ENCODE measurements around the gene ATP2C2.

GRCh38 chr16:84482001-84482891 lies 113.9 kb downstream of the ATP2C2 start:
- TF ChIP-seq POLR2A (IDR thresholded peaks at IDR 0.05; ENCODE audit: low read depth) (no peak), CTCF (IDR thresholded peaks at IDR 0.05) (no peak), POLR2AphosphoS5 (IDR thresholded peaks at IDR 0.05) (no peak)
